ENCODE measurements around the gene KDM4D. TPM values are rescaled to one million over a fixed set of nuclear protein-coding genes. Genes with fewer than 3 reads are reported as not detected.

KDM4D gene
- total and polyA plus RNA-seq, 9 of the 15 experiments (the other 6 are each of a cell fraction or from before 2014, with no cell fraction given): 0.34 to 1.1 (median 0.50) TPM

DNA sequence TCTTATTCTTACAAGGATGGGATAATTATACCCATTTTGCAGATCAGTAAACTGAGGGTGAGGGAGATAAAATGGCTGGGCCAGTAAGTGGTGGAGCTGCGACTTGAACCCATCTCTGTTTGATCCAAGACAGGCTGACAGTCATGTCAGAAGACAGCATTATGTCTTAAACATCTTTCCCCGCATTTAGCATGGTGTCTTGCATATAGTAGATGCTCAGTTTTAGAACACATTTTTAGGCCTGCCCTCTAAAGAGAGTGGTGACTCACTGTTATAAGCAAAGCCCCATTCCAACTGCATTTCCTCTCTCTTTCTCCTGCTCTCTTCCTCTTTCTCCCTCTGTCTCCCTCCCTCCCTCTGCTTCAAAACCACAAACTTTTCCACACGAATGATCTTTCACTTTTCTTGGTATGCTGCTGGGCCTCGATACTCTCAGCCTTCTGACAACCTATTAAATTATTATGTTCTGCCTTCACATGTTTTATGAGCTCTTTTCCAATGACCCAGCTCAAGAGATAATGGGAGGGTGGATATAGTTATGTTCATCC is 25.4 kb upstream of the KDM4D start (continued):
- TF ChIP-seq, protein P1, sequence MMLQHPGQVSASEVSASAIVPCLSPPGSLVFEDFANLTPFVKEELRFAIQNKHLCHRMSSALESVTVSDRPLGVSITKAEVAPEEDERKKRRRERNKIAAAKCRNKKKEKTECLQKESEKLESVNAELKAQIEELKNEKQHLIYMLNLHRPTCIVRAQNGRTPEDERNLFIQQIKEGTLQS (IDR thresholded peaks at IDR 0.05): peak; percentile 36; the same call in 1 of the 2 replicates
- TF ChIP-seq, protein P1 (CRISPR knock-in tag; conservative IDR thresholded peaks at IDR 0.05): no peak
- TF ChIP-seq SAFB2 (IDR thresholded peaks at IDR 0.05; ENCODE audit: borderline replicate concordance, low read depth, low read length, severe bottlenecking): no peak
- no peak for TF ChIP-seq HLTF (IDR thresholded peaks at IDR 0.05)
- TF ChIP-seq, protein P2, sequence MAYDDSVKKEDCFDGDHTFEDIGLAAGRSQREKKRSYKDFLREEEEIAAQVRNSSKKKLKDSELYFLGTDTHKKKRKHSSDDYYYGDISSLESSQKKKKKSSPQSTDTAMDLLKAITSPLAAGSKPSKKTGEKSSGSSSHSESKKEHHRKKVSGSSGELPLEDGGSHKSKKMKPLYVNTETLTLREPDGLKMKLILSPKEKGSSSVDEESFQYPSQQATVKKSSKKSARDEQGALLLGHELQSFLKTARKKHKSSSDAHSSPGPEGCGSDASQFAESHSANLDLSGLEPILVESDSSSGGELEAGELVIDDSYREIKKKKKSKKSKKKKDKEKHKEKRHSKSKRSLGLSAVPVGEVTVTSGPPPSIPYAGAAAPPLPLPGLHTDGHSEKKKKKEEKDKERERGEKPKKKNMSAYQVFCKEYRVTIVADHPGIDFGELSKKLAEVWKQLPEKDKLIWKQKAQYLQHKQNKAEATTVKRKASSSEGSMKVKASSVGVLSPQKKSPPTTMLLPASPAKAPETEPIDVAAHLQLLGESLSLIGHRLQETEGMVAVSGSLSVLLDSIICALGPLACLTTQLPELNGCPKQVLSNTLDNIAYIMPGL (CRISPR knock-in tag; IDR thresholded peaks at IDR 0.05): no peak
- no peak for TF ChIP-seq BMI1 (IDR thresholded peaks at IDR 0.05; ENCODE audit: low read length)
- TF ChIP-seq HDAC6 (IDR thresholded peaks at IDR 0.05; ENCODE audit: low read depth, low read length): no peak
- TF ChIP-seq ARID2 (IDR thresholded peaks at IDR 0.05): no peak
- TF ChIP-seq PTRF (tag; IDR thresholded peaks at IDR 0.05): no peak
- TF ChIP-seq SRSF7 (optimal IDR thresholded peaks at IDR 0.05; ENCODE audit: low read depth, low read length): no peak
- TF ChIP-seq MTA1 (IDR thresholded peaks at IDR 0.05; ENCODE audit: borderline replicate concordance): peak; percentile 77; the same call in 1 of the 2 replicates
- no peak; the same call in 1 of the 2 replicates for TF ChIP-seq SOX6 (IDR thresholded peaks at IDR 0.05)
- TF ChIP-seq, protein P3, sequence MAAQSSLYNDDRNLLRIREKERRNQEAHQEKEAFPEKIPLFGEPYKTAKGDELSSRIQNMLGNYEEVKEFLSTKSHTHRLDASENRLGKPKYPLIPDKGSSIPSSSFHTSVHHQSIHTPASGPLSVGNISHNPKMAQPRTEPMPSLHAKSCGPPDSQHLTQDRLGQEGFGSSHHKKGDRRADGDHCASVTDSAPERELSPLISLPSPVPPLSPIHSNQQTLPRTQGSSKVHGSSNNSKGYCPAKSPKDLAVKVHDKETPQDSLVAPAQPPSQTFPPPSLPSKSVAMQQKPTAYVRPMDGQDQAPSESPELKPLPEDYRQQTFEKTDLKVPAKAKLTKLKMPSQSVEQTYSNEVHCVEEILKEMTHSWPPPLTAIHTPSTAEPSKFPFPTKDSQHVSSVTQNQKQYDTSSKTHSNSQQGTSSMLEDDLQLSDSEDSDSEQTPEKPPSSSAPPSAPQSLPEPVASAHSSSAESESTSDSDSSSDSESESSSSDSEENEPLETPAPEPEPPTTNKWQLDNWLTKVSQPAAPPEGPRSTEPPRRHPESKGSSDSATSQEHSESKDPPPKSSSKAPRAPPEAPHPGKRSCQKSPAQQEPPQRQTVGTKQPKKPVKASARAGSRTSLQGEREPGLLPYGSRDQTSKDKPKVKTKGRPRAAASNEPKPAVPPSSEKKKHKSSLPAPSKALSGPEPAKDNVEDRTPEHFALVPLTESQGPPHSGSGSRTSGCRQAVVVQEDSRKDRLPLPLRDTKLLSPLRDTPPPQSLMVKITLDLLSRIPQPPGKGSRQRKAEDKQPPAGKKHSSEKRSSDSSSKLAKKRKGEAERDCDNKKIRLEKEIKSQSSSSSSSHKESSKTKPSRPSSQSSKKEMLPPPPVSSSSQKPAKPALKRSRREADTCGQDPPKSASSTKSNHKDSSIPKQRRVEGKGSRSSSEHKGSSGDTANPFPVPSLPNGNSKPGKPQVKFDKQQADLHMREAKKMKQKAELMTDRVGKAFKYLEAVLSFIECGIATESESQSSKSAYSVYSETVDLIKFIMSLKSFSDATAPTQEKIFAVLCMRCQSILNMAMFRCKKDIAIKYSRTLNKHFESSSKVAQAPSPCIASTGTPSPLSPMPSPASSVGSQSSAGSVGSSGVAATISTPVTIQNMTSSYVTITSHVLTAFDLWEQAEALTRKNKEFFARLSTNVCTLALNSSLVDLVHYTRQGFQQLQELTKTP (IDR thresholded peaks at IDR 0.05; ENCODE audit: low read depth in 1 of 2, partially characterized antibody in 2 of 2): no peak
- no peak for TF ChIP-seq TCF7 (IDR thresholded peaks at IDR 0.05; ENCODE audit: borderline replicate concordance)
- no peak for TF ChIP-seq SMAD2 (IDR thresholded peaks at IDR 0.05; ENCODE audit: low read depth, low read length)
- no peak for TF ChIP-seq ZNF3 (CRISPR knock-in tag; IDR thresholded peaks at IDR 0.05)
- no peak for TF ChIP-seq ZNF644 (tag; IDR thresholded peaks at IDR 0.05; ENCODE audit: low read depth)
- no peak for TF ChIP-seq RUNX1 (IDR thresholded peaks at IDR 0.05; ENCODE audit: low read depth)
- TF ChIP-seq BRCA1 (IDR thresholded peaks at IDR 0.05): no peak
- no peak for TF ChIP-seq BRCA1 (CRISPR knock-in tag; IDR thresholded peaks at IDR 0.05)
- TF ChIP-seq, protein P4, sequence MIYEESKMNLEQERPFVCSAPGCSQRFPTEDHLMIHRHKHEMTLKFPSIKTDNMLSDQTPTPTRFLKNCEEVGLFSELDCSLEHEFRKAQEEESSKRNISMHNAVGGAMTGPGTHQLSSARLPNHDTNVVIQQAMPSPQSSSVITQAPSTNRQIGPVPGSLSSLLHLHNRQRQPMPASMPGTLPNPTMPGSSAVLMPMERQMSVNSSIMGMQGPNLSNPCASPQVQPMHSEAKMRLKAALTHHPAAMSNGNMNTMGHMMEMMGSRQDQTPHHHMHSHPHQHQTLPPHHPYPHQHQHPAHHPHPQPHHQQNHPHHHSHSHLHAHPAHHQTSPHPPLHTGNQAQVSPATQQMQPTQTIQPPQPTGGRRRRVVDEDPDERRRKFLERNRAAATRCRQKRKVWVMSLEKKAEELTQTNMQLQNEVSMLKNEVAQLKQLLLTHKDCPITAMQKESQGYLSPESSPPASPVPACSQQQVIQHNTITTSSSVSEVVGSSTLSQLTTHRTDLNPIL (CRISPR knock-in tag; IDR thresholded peaks at IDR 0.05): no peak
- TF ChIP-seq ZNF232 (CRISPR knock-in tag; IDR thresholded peaks at IDR 0.05): no peak

Measured in K562 (cell line).